Keratinocyte (primary cell): Measurements from ENCODE around the gene ZBTB46. TPM values are rescaled to one million over a fixed set of nuclear protein-coding genes. Genes with fewer than 3 reads are reported as not detected.

ENCODE experiments used
- DNase-seq: peaks from one replicate; pipeline ENCODE4 v3.0.0-alpha.2; 2011; ENCODE audit warnings: low read depth, missing footprints, low spot score
- FAIRE-seq: peaks from 2 replicates; lab custom pipeline; 2011; peaks lifted over from hg19 to GRCh38; lab: Jason Lieb, UNC
- H2AFZ ChIP-seq: 2 replicates; pipeline ENCODE4 v1.6.0; 2012; ENCODE audit warnings: low read length, control low read depth, inconsistent platforms; ENCODE audit not compliant: control insufficient read depth
- H3K27ac ChIP-seq: 2 replicates; pipeline ENCODE4 v1.5.1; 2011; ENCODE audit warnings: low read length; ENCODE audit not compliant: control insufficient read depth, insufficient read depth
- H3K27me3 ChIP-seq: 3 replicates; pipeline ENCODE4 v1.6.0; 2011; ENCODE audit warnings: low read length; ENCODE audit not compliant: control insufficient read depth, insufficient read depth; ENCODE audit errors: extremely low read depth
- H3K36me3 ChIP-seq, 2 experiments: 2 replicates in 1 of 2; 3 replicates in 1 of 2; pipeline ENCODE4 v1.5.1; 2011; ENCODE audit warnings: low read length in 2 of 2, mild to moderate bottlenecking in 1 of 2; ENCODE audit not compliant: control insufficient read depth in 2 of 2, insufficient read depth in 2 of 2; ENCODE audit errors: extremely low read depth in 1 of 2
- H3K4me1 ChIP-seq: 3 replicates; pipeline ENCODE4 v1.5.1; 2011; ENCODE audit warnings: low read length; ENCODE audit not compliant: control insufficient read depth, insufficient read depth; ENCODE audit errors: extremely low read depth
- H3K4me2 ChIP-seq: 3 replicates; pipeline ENCODE4 v1.6.0; 2011; ENCODE audit warnings: low read depth, low read length; ENCODE audit not compliant: control insufficient read depth, insufficient read depth; ENCODE audit errors: extremely low read depth
- H3K4me3 ChIP-seq, 3 experiments: fragments of 200-600 bp in 1 of 3; sonication (generic) in 1 of 3; 2 replicates in 2 of 3; 3 replicates in 1 of 3; pipeline ENCODE4 v1.5.1; 2011 to 2016; ENCODE audit warnings: low read length in 3 of 3, mild to moderate bottlenecking in 3 of 3, control low read depth in 2 of 3, inconsistent platforms in 1 of 3, low read depth in 1 of 3, mixed read lengths in 1 of 3, mixed run types in 1 of 3, moderate library complexity in 1 of 3; ENCODE audit not compliant: control insufficient read depth in 2 of 3, insufficient read depth in 2 of 3; ENCODE audit errors: extremely low read depth in 1 of 3
- H3K79me2 ChIP-seq: 2 replicates; pipeline ENCODE4 v1.6.0; 2012; ENCODE audit warnings: low read length; ENCODE audit not compliant: control insufficient read depth, insufficient read depth
- H3K9ac ChIP-seq: 3 replicates; pipeline ENCODE4 v1.6.0; 2011; ENCODE audit warnings: low read length; ENCODE audit not compliant: control insufficient read depth, insufficient read depth; ENCODE audit errors: extremely low read depth
- H3K9me1 ChIP-seq: 3 replicates; pipeline ENCODE4 v1.6.0; 2011; ENCODE audit warnings: low read length; ENCODE audit not compliant: control insufficient read depth, insufficient read depth; ENCODE audit errors: extremely low read depth
- H3K9me3 ChIP-seq: 2 replicates; pipeline ENCODE4 v1.5.1; 2012; ENCODE audit warnings: low read depth, low read length; ENCODE audit not compliant: control insufficient read depth
- H4K20me1 ChIP-seq: 3 replicates; pipeline ENCODE4 v1.6.0; 2011; ENCODE audit warnings: low read length; ENCODE audit not compliant: control insufficient read depth, insufficient read depth; ENCODE audit errors: extremely low read depth
- CTCF ChIP-seq, 3 experiments: IDR thresholded peaks in 1 of 3; conservative IDR thresholded peaks in 1 of 3; optimal IDR thresholded peaks in 1 of 3; 2 replicates in 2 of 3; 3 replicates in 1 of 3; pipeline versions ENCODE3 to v1.5.1; 2011; ENCODE audit warnings: low read length in 3 of 3, mild to moderate bottlenecking in 3 of 3, moderate library complexity in 2 of 3, control low read depth in 1 of 3, inconsistent platforms in 1 of 3; ENCODE audit not compliant: insufficient read depth in 2 of 3; ENCODE audit errors: extremely low read depth in 1 of 3
- EZH2 ChIP-seq: IDR thresholded peaks from one replicate; pipeline ENCODE4 v1.6.1; 2012; ENCODE audit warnings: inconsistent platforms, mild to moderate bottlenecking, low read length, moderate library complexity
- dilution Hi-C: fragments of 300-500 bp; cut with MboI; formaldehyde crosslinking; loops from one replicate; pipeline ENCODE4 v1.7.0; 2020; ENCODE audit warnings: low sequenced_read_pairs; ENCODE audit not compliant: extremely low pct_ligation_motif_present
- polyA plus RNA-seq, 5 experiments: library from polyadenylated mRNA; depleted of rRNA in 3 of 5; stranded (reverse) in 3 of 5; stranded (forward) in 1 of 5; unstranded in 1 of 5; fragments of >200 nt; gene quantifications; 1 replicate in 1 of 5; 2 replicates in 3 of 5; 3 replicates in 1 of 5; pipeline versions ENCODE4 v1.2.1 to v1.2.3, GENCODE V29; 2011 to 2012; ENCODE audit warnings: missing spikeins in 2 of 5, low read depth in 1 of 5, low replicate concordance in 1 of 5

ZBTB46 gene
- polyA plus RNA-seq, 1 donor (not counting 4 experiments of a cell fraction or from before 2014, with no cell fraction given), result 0.12 TPM

- TF ChIP-seq EZH2 (no peak), CTCF (optimal IDR thresholded peaks at IDR 0.05 in 1 of 3, IDR thresholded peaks at IDR 0.05 in 1 of 3, conservative IDR thresholded peaks at IDR 0.05 in 1 of 3; ENCODE audit: extremely low read depth in 1 of 3, insufficient read depth in 2 of 3, low read length in 3 of 3) (no peak)
- Histone ChIP-seq H3K9ac (no peak overlapping the region), H3K4me3 (no peak overlapping the region), H2AFZ (no peak overlapping the region), H3K4me1 (no peaks in the 10 kb centered on the region), H3K36me3 (no peaks in the 10 kb centered on the region), H3K9me3 (no peaks in the 10 kb centered on the region), H4K20me1 (no peaks in the 10 kb centered on the region), H3K27ac (no peak overlapping the region), H3K4me2 (no peak overlapping the region), H3K9me1 (no peaks in the 10 kb centered on the region), H3K79me2 (no peaks in the 10 kb centered on the region), H3K27me3 (peaks cover 3% of the 10 kb centered on the region)
- dilution Hi-C loops, result no loop called here
- no peak for DNase-seq
- FAIRE-seq, result no peak
Measured at GRCh38 chr20:63752411-63753101, 78.5 kb downstream of the ZBTB46 start.

GRCh38 chr20:63751471-63752271, 79.4 kb downstream of the ZBTB46 start:
- H3K27ac ChIP-seq, result no peak overlapping the region
- TF ChIP-seq EZH2 (no peak), CTCF (optimal IDR thresholded peaks at IDR 0.05 in 1 of 3, IDR thresholded peaks at IDR 0.05 in 1 of 3, conservative IDR thresholded peaks at IDR 0.05 in 1 of 3; ENCODE audit: extremely low read depth in 1 of 3, insufficient read depth in 2 of 3, low read length in 3 of 3) (no peak)
- dilution Hi-C loops, result no loop called here
- H3K79me2 ChIP-seq, result no peaks in the 10 kb centered on the region
- H3K36me3 ChIP-seq, result no peaks in the 10 kb centered on the region
- no peaks in the 10 kb centered on the region for H3K4me1 ChIP-seq
- FAIRE-seq (no peak), DNase-seq (no peak)
- H3K9me1 ChIP-seq, result no peaks in the 10 kb centered on the region
- no peaks in the 10 kb centered on the region for H3K9me3 ChIP-seq
- H4K20me1 ChIP-seq, result no peaks in the 10 kb centered on the region
- H3K9ac ChIP-seq, result no peak overlapping the region
- H3K27me3 ChIP-seq, result peaks cover 3% of the 10 kb centered on the region
- peak overlapping the region; percentile 37 for H3K4me2 ChIP-seq
- peak overlapping the region; percentile 30 for H2AFZ ChIP-seq
- H3K4me3 ChIP-seq, result no peak overlapping the region
